Adrenal gland (tissue), 12 donors: ENCODE results near the gene LACRT. TPM values are rescaled to one million over a fixed set of nuclear protein-coding genes. Genes with fewer than 3 reads are reported as not detected.
"Not testable (repeated sequence)": the region's sequence is repeated elsewhere in the genome, so short reads cannot be mapped to it uniquely, and the experiment has no call there.

Experiments used
- DNase-seq, 7 donors: peaks; one replicate each; pipeline ENCODE4 v3.0.0-alpha.2; 2019 to 2020
- H3K27ac ChIP-seq, 5 donors: fragments of 200-600 bp; sonication (generic) in 4 of 5; 1 replicate in 3 of 5; 2 replicates in 2 of 5; pipeline versions ENCODE4 v1.5.1 to v1.8.0; 2016 to 2020; ENCODE audit warnings: mild to moderate bottlenecking in 1 of 5
- H3K27me3 ChIP-seq: fragments of 200-600 bp; 2 replicates; pipeline ENCODE4 v1.8.0; 2021
- H3K36me3 ChIP-seq, 2 donors: fragments of 200-600 bp; replicated peaks in 1 of 2; 1 replicate in 1 of 2; 2 replicates in 1 of 2; pipeline versions ENCODE4 v1.5.1 to v1.8.0; 2018 to 2022
- H3K4me1 ChIP-seq, 2 donors: fragments of 200-600 bp; replicated peaks in 1 of 2; 1 replicate in 1 of 2; 2 replicates in 1 of 2; pipeline versions ENCODE4 v1.5.1 to v1.8.0; 2018 to 2021
- H3K4me3 ChIP-seq, 4 donors: fragments of 200-600 bp; sonication (generic) in 3 of 4; one replicate each; pipeline ENCODE4 v1.5.1; 2016 to 2018
- H3K9me3 ChIP-seq, 3 donors: fragments of 200-600 bp; sonication (generic) in 1 of 3; replicated peaks in 1 of 3; 1 replicate in 2 of 3; 2 replicates in 1 of 3; pipeline versions ENCODE4 v1.5.1 to v1.8.0; 2016 to 2021
- POLR2A ChIP-seq, 2 donors: fragments of 450-650 bp; IDR thresholded peaks; one replicate each; pipeline ENCODE4 v1.6.1; 2017; ENCODE audit warnings: antibody characterized with exemption in 2 of 2, mild to moderate bottlenecking in 2 of 2, moderate library complexity in 1 of 2
- WGBS, 4 donors: extraction: QIAGEN DNeasy Blood & Tissue Kit in 2 of 4; methylation state at CpG; one replicate each; pipeline versions ENCODE4 v1.1.5 to v1.1.7; 2013 to 2017; 5-methylcytosine and 5-hydroxymethylcytosine counted together
- intact Hi-C, 2 donors: fragments of 100-400 bp; cut with DNase I; formaldehyde crosslinking; loops; one replicate each; pipeline versions ENCODE4 v1.14.1 to v1.15.0; 2022 to 2023
- polyA plus RNA-seq, 3 donors: library from polyadenylated mRNA; stranded (reverse); fragments of 200-250 nt in 2 of 3; fragments of 350-450 nt in 1 of 3; fragmentation: Illumina TruSeq in 1 of 3; extraction: RNeasy Lipid Tissue Mini Kit (QIAGEN cat#74804) in 1 of 3; gene quantifications; one replicate each; pipeline ENCODE4 v1.2.3, GENCODE V29; 2013 to 2014
- total RNA-seq, 9 donors: library from RNA; depleted of rRNA in 4 of 9; stranded (reverse); fragments of >200 nt in 4 of 9; fragments of 120-200 nt in 1 of 9; fragmentation: NEBNext Ultra II Directional in 1 of 9; extraction: Animal tissue kit (Norgen Biotek cat#: 25700) in 1 of 9; gene quantifications; one replicate each; pipeline versions ENCODE4 v1.1.0 to v1.2.4, GENCODE V29; 2013 to 2023
- TF ChIP-seq, protein P1 (sequence below), 6 experiments: fragments of 450-650 bp in 4 of 6; fragments of 200-600 bp in 2 of 6; sonication (generic) in 1 of 6; IDR thresholded peaks; 1 replicate in 5 of 6; 2 replicates in 1 of 6; pipeline versions ENCODE4 v1.5.1 to v1.8.0; 2016 to 2021; ENCODE audit warnings: antibody characterized with exemption in 6 of 6, mild to moderate bottlenecking in 2 of 6, moderate library complexity in 1 of 6
- donor health status: healthy with polysubstance abuse.
- donor health status: Bipolar disorder and iron deficiency.
- donor health status: DM: yes; HTN: yes; CAD: no.
- donor health status: DM: no; HTN: no; CAD: no.
- donor health status: DM: no; HTN: no; CAD: no.
- donor health status: DM: yes; HTN: yes; CAD: no.

The LACRT gene
- total and polyA plus RNA-seq, 12 donors: not detected

DNA sequence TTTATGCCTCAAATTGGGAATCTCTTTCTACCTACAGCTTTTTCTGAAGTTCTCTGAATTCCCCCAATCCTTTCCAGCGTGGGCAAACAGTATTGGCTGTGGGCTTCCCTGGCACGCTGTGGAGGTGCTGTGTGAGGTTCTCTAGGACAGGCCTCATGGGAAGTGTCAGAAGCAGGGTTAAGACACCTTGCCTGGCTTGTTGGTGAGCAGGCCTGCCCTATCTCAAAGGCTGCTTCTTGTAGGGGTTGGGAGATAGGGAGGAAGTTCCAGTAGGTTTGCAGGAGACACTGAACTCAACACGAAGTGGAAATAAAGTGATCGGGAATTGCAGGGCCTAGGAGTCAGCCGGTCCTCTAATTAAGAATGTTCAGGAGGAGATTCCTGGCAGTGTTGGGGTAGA, 43.4 kb upstream of the LACRT start:
- TF ChIP-seq, protein P1, sequence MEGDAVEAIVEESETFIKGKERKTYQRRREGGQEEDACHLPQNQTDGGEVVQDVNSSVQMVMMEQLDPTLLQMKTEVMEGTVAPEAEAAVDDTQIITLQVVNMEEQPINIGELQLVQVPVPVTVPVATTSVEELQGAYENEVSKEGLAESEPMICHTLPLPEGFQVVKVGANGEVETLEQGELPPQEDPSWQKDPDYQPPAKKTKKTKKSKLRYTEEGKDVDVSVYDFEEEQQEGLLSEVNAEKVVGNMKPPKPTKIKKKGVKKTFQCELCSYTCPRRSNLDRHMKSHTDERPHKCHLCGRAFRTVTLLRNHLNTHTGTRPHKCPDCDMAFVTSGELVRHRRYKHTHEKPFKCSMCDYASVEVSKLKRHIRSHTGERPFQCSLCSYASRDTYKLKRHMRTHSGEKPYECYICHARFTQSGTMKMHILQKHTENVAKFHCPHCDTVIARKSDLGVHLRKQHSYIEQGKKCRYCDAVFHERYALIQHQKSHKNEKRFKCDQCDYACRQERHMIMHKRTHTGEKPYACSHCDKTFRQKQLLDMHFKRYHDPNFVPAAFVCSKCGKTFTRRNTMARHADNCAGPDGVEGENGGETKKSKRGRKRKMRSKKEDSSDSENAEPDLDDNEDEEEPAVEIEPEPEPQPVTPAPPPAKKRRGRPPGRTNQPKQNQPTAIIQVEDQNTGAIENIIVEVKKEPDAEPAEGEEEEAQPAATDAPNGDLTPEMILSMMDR (IDR thresholded peaks at IDR 0.05): no peak
- DNase-seq: no peak
- H3K27ac ChIP-seq: no peak overlapping the region
- no peaks in the 10 kb centered on the region for H3K4me1 ChIP-seq
- H3K4me3 ChIP-seq: no peak overlapping the region
- no peaks in the 10 kb centered on the region for H3K36me3 ChIP-seq
- WGBS, 4 donors: 75 to 83% (median 76%) methylated on average over 5 of the region's 5 CpGs
- H3K27me3 ChIP-seq: peaks cover 4% of the 10 kb centered on the region
- intact Hi-C loops: no loop called here
- no peaks in the 10 kb centered on the region for H3K9me3 ChIP-seq

DNA sequence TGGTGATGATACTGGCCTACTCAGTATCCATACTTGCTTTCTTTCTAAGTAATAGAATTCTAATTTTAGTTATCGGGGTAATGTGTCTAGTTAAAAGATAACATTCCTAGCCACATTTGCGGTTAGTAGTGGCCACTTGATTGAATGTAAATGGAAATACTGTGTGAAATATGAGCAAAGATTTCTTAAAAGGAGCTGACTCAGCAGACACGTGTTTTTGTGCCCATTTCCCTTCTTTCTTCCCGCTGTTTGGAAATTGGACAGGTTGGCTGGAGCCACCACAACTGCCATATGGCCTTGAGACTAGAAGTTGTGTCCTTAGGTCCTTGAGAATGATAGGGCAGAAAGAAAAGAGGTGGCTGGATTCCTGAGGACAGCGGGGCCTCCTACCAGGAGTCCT, 33.2 kb upstream of the LACRT start:
- intact Hi-C loops: no loop called here
- 83 to 95% (median 87%) methylated on average over 5 of the region's 5 CpGs for WGBS, 4 donors
- no peak overlapping the region for H3K4me3 ChIP-seq
- H3K36me3 ChIP-seq: no peaks in the 10 kb centered on the region
- no peaks in the 10 kb centered on the region for H3K27me3 ChIP-seq
- no peak for TF ChIP-seq POLR2A (IDR thresholded peaks at IDR 0.05)
- no peak for DNase-seq
- H3K9me3 ChIP-seq: no peaks in the 10 kb centered on the region
- H3K4me1 ChIP-seq: no peaks in the 10 kb centered on the region
- no peak overlapping the region for H3K27ac ChIP-seq

DNA sequence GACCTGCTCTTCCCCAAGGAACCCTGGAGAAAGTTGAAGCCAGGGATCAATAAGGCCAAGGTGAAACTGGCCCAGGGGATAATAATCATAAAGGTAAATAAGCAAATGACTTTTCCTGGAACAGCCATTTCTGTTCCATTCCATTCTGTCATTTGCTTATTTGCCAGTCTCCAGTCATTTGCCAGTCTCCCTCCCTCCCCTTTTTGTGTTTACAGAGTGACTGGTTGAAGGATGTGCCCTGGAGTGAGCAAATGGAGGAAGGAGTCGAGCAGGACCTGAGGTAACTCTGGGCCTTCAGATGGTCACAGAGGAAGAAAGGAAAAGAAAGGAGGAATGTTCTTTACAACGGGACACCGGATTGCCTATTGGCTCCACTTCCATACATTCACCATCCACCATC, 31.3 kb upstream of the LACRT start:
- WGBS, 4 donors: 69 to 80% (median 78%) methylated on average over 3 of the region's 3 CpGs
- Histone ChIP-seq H3K27ac (no peak overlapping the region), H3K27me3 (no peaks in the 10 kb centered on the region), H3K9me3 (no peaks in the 10 kb centered on the region), H3K4me3 (no peak overlapping the region), H3K36me3 (no peaks in the 10 kb centered on the region), H3K4me1 (no peaks in the 10 kb centered on the region)
- intact Hi-C loops: no loop called here
- no peak for DNase-seq
- TF ChIP-seq POLR2A (IDR thresholded peaks at IDR 0.05): no peak
- TF ChIP-seq, protein P1 (IDR thresholded peaks at IDR 0.05): no peak

DNA sequence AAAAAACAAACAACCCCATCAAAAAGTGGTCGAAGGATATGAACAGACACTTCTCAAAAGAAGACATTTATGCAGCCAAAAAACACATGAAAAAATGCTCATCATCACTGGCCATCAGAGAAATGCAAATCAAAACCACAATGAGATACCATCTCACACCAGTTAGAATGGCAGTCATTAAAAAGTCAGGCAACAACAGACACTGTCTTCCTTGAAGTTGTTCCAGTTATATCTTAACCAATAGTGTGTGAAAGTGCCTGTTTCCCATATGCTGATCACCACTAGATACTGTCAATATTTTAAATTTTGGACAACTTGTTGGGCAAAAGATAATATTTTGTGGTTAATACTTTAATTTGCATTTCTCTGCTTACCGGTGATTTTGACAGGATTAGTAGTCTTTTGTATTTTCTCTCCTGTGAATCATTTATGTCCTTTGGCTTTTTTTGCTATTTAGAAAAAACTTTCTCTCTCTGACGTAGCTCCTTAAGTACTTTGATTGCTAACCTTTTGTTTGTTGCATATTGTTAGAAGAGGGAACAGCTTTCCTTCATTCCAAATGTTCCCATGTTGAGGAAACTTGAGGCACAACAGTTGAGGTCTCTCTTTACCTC, 30.4 kb upstream of the LACRT start:
- H3K4me1 ChIP-seq, H3K9me3 ChIP-seq, intact Hi-C loops, H3K27ac ChIP-seq, H3K36me3 ChIP-seq, DNase-seq, H3K27me3 ChIP-seq, H3K4me3 ChIP-seq: not testable (repeated sequence)
- 54 to 77% (median 74%) methylated on average over 3 of the region's 3 CpGs for WGBS, 4 donors

DNA sequence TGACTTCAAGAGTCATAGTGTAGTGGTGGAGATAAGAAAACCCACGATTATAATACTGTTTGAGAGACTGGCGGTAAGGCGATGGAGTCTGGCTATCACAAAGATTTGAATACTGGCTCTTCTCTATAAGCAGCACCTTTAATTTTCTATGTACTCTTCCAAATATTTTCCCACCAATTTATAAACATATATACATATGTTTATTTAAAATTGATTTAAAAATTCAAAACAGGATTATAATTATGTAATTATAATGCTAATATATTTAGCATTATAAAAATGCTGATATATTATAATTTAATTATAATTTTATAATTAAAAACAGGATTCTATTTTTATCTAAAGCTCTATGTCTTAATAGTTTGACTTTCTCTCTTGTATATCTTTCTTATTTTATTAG, 28.9 kb upstream of the LACRT start:
- no peaks in the 10 kb centered on the region for H3K4me1 ChIP-seq
- DNase-seq: no peak
- no peaks in the 10 kb centered on the region for H3K27me3 ChIP-seq
- H3K4me3 ChIP-seq: no peak overlapping the region
- no peaks in the 10 kb centered on the region for H3K36me3 ChIP-seq
- WGBS, 4 donors: 70 to 85% (median 75%) methylated on average over 3 of the region's 3 CpGs
- intact Hi-C loops: no loop called here
- TF ChIP-seq, protein P1 (IDR thresholded peaks at IDR 0.05): no peak
- TF ChIP-seq POLR2A (IDR thresholded peaks at IDR 0.05): no peak
- H3K9me3 ChIP-seq: no peaks in the 10 kb centered on the region
- H3K27ac ChIP-seq: no peak overlapping the region
